Duodenal mucosa (tissue), 2 donors: ENCODE measurements around the gene DDTL.
"Not testable (repeated sequence)": the region's sequence is repeated elsewhere in the genome, so short reads cannot be mapped to it uniquely, and the experiment has no call there.

Experiments used
- H3K27ac ChIP-seq: one replicate; pipeline ENCODE4 v1.7.0; 2013; ENCODE audit warnings: low read depth, low read length
- H3K27me3 ChIP-seq, 2 donors: one replicate each; pipeline ENCODE4 v1.7.0; 2013; ENCODE audit warnings: low read length in 2 of 2, control low read depth in 1 of 2; ENCODE audit not compliant: insufficient read depth in 2 of 2, control insufficient read depth in 1 of 2
- H3K36me3 ChIP-seq, 2 donors: one replicate each; pipeline ENCODE4 v1.7.0; 2013; ENCODE audit warnings: low read length in 2 of 2, control low read depth in 1 of 2; ENCODE audit not compliant: insufficient read depth in 2 of 2, control insufficient read depth in 1 of 2
- H3K4me1 ChIP-seq, 2 donors: one replicate each; pipeline ENCODE4 v1.7.0; 2013; ENCODE audit warnings: low read length in 2 of 2, control low read depth in 1 of 2; ENCODE audit not compliant: insufficient read depth in 2 of 2, control insufficient read depth in 1 of 2
- H3K4me3 ChIP-seq, 2 donors: one replicate each; pipeline ENCODE4 v1.7.0; 2013; ENCODE audit warnings: low read length in 2 of 2, low read depth in 1 of 2
- H3K9ac ChIP-seq, 2 donors: one replicate each; pipeline ENCODE4 v1.7.0; 2013; ENCODE audit warnings: low read length in 2 of 2, low read depth in 1 of 2
- H3K9me3 ChIP-seq, 2 donors: one replicate each; pipeline ENCODE4 v1.7.0; 2013; ENCODE audit warnings: low read length in 2 of 2, control low read depth in 1 of 2; ENCODE audit not compliant: control insufficient read depth in 1 of 2

Gene DDTL

GRCh38 chr22:23949764-23950163, 16.9 kb upstream of the DDTL start:
- not testable (repeated sequence) for H3K27ac ChIP-seq, H3K36me3 ChIP-seq, H3K9me3 ChIP-seq, H3K27me3 ChIP-seq, H3K4me1 ChIP-seq, H3K9ac ChIP-seq, H3K4me3 ChIP-seq

- H3K27ac ChIP-seq, H3K36me3 ChIP-seq, H3K9me3 ChIP-seq, H3K9ac ChIP-seq, H3K27me3 ChIP-seq, H3K4me1 ChIP-seq, H3K4me3 ChIP-seq: not testable (repeated sequence)
These were observed 15.3 kb upstream of the DDTL start for GRCh38 chr22:23951383-23951782.

- H3K4me1 ChIP-seq, H3K27ac ChIP-seq, H3K36me3 ChIP-seq, H3K9me3 ChIP-seq, H3K4me3 ChIP-seq, H3K27me3 ChIP-seq, H3K9ac ChIP-seq: not testable (repeated sequence)
These were observed 13.8 kb upstream of the DDTL start for GRCh38 chr22:23952794-23953405.

GRCh38 chr22:23953485-23953884, 13.2 kb upstream of the DDTL start:
- not testable (repeated sequence) for H3K4me1 ChIP-seq, H3K9me3 ChIP-seq, H3K4me3 ChIP-seq, H3K27ac ChIP-seq, H3K36me3 ChIP-seq, H3K27me3 ChIP-seq, H3K9ac ChIP-seq

GRCh38 chr22:23954193-23954990, 12.3 kb upstream of the DDTL start:
- H3K4me3 ChIP-seq, H3K36me3 ChIP-seq, H3K27me3 ChIP-seq, H3K9ac ChIP-seq, H3K9me3 ChIP-seq, H3K27ac ChIP-seq, H3K4me1 ChIP-seq: not testable (repeated sequence)

GRCh38 chr22:23954991-23955305, 11.7 kb upstream of the DDTL start:
- H3K27ac ChIP-seq, H3K9ac ChIP-seq, H3K9me3 ChIP-seq, H3K36me3 ChIP-seq, H3K4me3 ChIP-seq, H3K27me3 ChIP-seq, H3K4me1 ChIP-seq: not testable (repeated sequence)

GRCh38 chr22:23955886-23956285, 10.8 kb upstream of the DDTL start:
- H3K27ac ChIP-seq, H3K9ac ChIP-seq, H3K4me1 ChIP-seq, H3K4me3 ChIP-seq, H3K36me3 ChIP-seq, H3K9me3 ChIP-seq, H3K27me3 ChIP-seq: not testable (repeated sequence)

GRCh38 chr22:23956301-23956900, 10.3 kb upstream of the DDTL start:
- H3K4me3 ChIP-seq, H3K27ac ChIP-seq, H3K9ac ChIP-seq, H3K9me3 ChIP-seq, H3K36me3 ChIP-seq, H3K4me1 ChIP-seq, H3K27me3 ChIP-seq: not testable (repeated sequence)

- H3K4me3 ChIP-seq, H3K9ac ChIP-seq, H3K27ac ChIP-seq, H3K36me3 ChIP-seq, H3K4me1 ChIP-seq, H3K27me3 ChIP-seq, H3K9me3 ChIP-seq: not testable (repeated sequence)
These were observed 5.5 kb upstream of the DDTL start, which contains the start of gene GSTT2B for GRCh38 chr22:23961084-23961771. Gene GSTT2B (minus strand): TSS chr22:23961195. CDS start chr22:23961131, 64 bp downstream.

- Histone ChIP-seq H3K4me1 (peaks cover 0 to 13% of the 10 kb centered on the region in 2 donors), H3K36me3 (peaks cover 12 to 21% of the 10 kb centered on the region in 2 donors)
- H3K9me3 ChIP-seq, H3K4me3 ChIP-seq, H3K27me3 ChIP-seq, H3K9ac ChIP-seq, H3K27ac ChIP-seq: not testable (repeated sequence)
These were observed 594 bp upstream of the DDTL start for GRCh38 chr22:23966094-23966493.
